HTR-8/SVneo (cell line): ENCODE measurements around the gene LARGE1.

Source experiments
- DNase-seq: peaks from one replicate; pipeline ENCODE4 v3.0.0; 2011; ENCODE audit warnings: low spot score, mixed read lengths; ENCODE audit not compliant: insufficient read length
- FAIRE-seq: peaks from 2 replicates; lab custom pipeline; 2011; peaks lifted over from hg19 to GRCh38; lab: Jason Lieb, UNC

LARGE1 gene

GRCh38 chr22:33255791-33256190, 664.5 kb downstream of the LARGE1 start:
- no peak for DNase-seq
- no peak for FAIRE-seq

GRCh38 chr22:33248948-33249347, 671.3 kb downstream of the LARGE1 start:
- DNase-seq (no peak), FAIRE-seq (no peak)

GRCh38 chr22:33247758-33248157, 672.5 kb downstream of the LARGE1 start:
- FAIRE-seq (no peak), DNase-seq (no peak)

- no peak for DNase-seq
These were observed 678.2 kb downstream of the LARGE1 start for GRCh38 chr22:33242078-33242477.

GRCh38 chr22:33240888-33241475, 679.3 kb downstream of the LARGE1 start:
- FAIRE-seq = no peak
- no peak for DNase-seq

More at GRCh38 chr22:33242078-33242477, 678.2 kb downstream of the LARGE1 start:
- FAIRE-seq = no peak

- no peak for FAIRE-seq
These were observed 688.2 kb downstream of the LARGE1 start for GRCh38 chr22:33232071-33232470.

GRCh38 chr22:33227791-33228190, 692.5 kb downstream of the LARGE1 start:
- FAIRE-seq (no peak), DNase-seq (no peak)

More at GRCh38 chr22:33232071-33232470, 688.2 kb downstream of the LARGE1 start:
- no peak for DNase-seq

GRCh38 chr22:33224841-33225240, 695.4 kb downstream of the LARGE1 start:
- no peak for FAIRE-seq
- no peak for DNase-seq
